DND-41 (cell line): ENCODE results near the gene UBASH3B.

ENCODE experiments used
- ATAC-seq: fragments of 200-7000 bp; cut with Tn5 transposase; 3 replicates; pipeline ENCODE4 v1.9.1; 2021; ENCODE audit warnings: low read depth; ENCODE audit not compliant: insufficient read depth
- DNase-seq: peaks from one replicate; pipeline ENCODE4 v3.0.0-alpha.2; 2020
- H2AFZ ChIP-seq: 2 replicates; pipeline ENCODE4 v1.6.0; 2012; ENCODE audit warnings: low read depth, low read length
- H3K27ac ChIP-seq: 2 replicates; pipeline ENCODE4 v1.5.1; 2012; ENCODE audit warnings: low read length, inconsistent platforms
- H3K27me3 ChIP-seq: fragments of 200-600 bp; sonication (generic); 2 replicates; pipeline ENCODE4 v1.6.0; 2012; ENCODE audit warnings: low read length, mild to moderate bottlenecking, inconsistent platforms; ENCODE audit not compliant: insufficient read depth, poor library complexity
- H3K36me3 ChIP-seq: 2 replicates; pipeline ENCODE4 v1.5.1; 2012; ENCODE audit warnings: low read length, inconsistent platforms; ENCODE audit not compliant: insufficient read depth
- H3K4me1 ChIP-seq: 2 replicates; pipeline ENCODE4 v1.5.1; 2012; ENCODE audit warnings: mild to moderate bottlenecking, low read length; ENCODE audit not compliant: insufficient read depth
- H3K4me2 ChIP-seq: 2 replicates; pipeline ENCODE4 v1.6.0; 2012; ENCODE audit warnings: mild to moderate bottlenecking, moderate library complexity, low read length, inconsistent platforms; ENCODE audit not compliant: insufficient read depth
- H3K4me3 ChIP-seq, 2 experiments: fragments of 200-600 bp in 1 of 2; shearing (Covaris generic) in 1 of 2; 2 replicates each; pipeline ENCODE4 v1.5.1; 2012 to 2016; ENCODE audit warnings: inconsistent platforms in 2 of 2, low read length in 2 of 2, mild to moderate bottlenecking in 2 of 2, low read depth in 1 of 2, moderate library complexity in 1 of 2
- H3K79me2 ChIP-seq: 2 replicates; pipeline ENCODE4 v1.6.0; 2012; ENCODE audit warnings: low read length, inconsistent platforms; ENCODE audit not compliant: insufficient read depth
- H3K9ac ChIP-seq: 2 replicates; pipeline ENCODE4 v1.6.0; 2012; ENCODE audit warnings: low read depth, mild to moderate bottlenecking, inconsistent platforms, low read length, moderate library complexity
- H3K9me3 ChIP-seq: 2 replicates; pipeline ENCODE4 v1.5.1; 2012; ENCODE audit warnings: low read length, moderate library complexity, mild to moderate bottlenecking, inconsistent platforms; ENCODE audit not compliant: insufficient read depth, severe bottlenecking
- H4K20me1 ChIP-seq: 2 replicates; pipeline ENCODE4 v1.6.0; 2012; ENCODE audit warnings: low read length; ENCODE audit not compliant: insufficient read depth
- EZH2 ChIP-seq: IDR thresholded peaks from 3 replicates; pipeline ENCODE4 v1.6.1; 2012; ENCODE audit warnings: borderline replicate concordance, low read depth, mild to moderate bottlenecking, moderate library complexity, low read length, inconsistent platforms; ENCODE audit not compliant: severe bottlenecking
- TF ChIP-seq, protein P1 (sequence below): IDR thresholded peaks from 2 replicates; pipeline ENCODE4 v1.5.1; 2012; ENCODE audit warnings: borderline replicate concordance, low read length, moderate library complexity, mild to moderate bottlenecking; ENCODE audit not compliant: poor library complexity, severe bottlenecking; ENCODE audit errors: extremely low read depth

UBASH3B gene

DNA sequence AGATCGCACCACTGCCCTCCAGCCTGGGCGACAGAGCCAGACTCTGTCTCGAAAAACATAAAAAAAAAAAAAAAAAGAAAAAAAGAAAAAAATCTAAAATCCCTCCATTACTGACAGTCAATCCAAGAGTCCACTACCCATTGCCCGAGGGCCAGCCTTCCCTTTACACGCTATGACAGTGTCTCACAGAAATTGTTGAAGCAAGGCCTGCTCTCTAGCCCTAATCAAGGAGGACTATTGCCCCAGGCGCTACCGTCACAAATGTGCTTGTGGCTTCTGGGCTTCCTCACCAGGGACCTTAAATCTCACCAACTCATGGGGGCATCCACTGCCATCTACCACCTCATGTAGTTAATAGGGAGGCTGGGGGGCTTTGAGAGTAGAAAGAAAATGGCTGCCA, 49.9 kb downstream of the UBASH3B start:
- peaks cover 88% of the 10 kb centered on the region for H3K79me2 ChIP-seq
- H3K27ac ChIP-seq, result peak overlapping the region; percentile 56; the same call in 1 of the 2 replicates
- H3K9ac ChIP-seq, result no peak overlapping the region
- no peaks in the 10 kb centered on the region for H4K20me1 ChIP-seq
- H3K4me2 ChIP-seq, result no peak overlapping the region
- ATAC-seq (0 out of 3 replicates have a peak, but pooled peaks have one; percentile 40), DNase-seq (no peak)
- H3K4me1 ChIP-seq, result peaks cover 10% of the 10 kb centered on the region; the same call in 1 of the 2 replicates
- H3K4me3 ChIP-seq, result no peak overlapping the region
- no peaks in the 10 kb centered on the region for H3K27me3 ChIP-seq
- peaks cover 17% of the 10 kb centered on the region for H3K36me3 ChIP-seq
- TF ChIP-seq, protein P1, sequence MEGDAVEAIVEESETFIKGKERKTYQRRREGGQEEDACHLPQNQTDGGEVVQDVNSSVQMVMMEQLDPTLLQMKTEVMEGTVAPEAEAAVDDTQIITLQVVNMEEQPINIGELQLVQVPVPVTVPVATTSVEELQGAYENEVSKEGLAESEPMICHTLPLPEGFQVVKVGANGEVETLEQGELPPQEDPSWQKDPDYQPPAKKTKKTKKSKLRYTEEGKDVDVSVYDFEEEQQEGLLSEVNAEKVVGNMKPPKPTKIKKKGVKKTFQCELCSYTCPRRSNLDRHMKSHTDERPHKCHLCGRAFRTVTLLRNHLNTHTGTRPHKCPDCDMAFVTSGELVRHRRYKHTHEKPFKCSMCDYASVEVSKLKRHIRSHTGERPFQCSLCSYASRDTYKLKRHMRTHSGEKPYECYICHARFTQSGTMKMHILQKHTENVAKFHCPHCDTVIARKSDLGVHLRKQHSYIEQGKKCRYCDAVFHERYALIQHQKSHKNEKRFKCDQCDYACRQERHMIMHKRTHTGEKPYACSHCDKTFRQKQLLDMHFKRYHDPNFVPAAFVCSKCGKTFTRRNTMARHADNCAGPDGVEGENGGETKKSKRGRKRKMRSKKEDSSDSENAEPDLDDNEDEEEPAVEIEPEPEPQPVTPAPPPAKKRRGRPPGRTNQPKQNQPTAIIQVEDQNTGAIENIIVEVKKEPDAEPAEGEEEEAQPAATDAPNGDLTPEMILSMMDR, result no peak
- TF ChIP-seq EZH2, result no peak
- H3K9me3 ChIP-seq, result no peaks in the 10 kb centered on the region
- no peak overlapping the region for H2AFZ ChIP-seq

DNA sequence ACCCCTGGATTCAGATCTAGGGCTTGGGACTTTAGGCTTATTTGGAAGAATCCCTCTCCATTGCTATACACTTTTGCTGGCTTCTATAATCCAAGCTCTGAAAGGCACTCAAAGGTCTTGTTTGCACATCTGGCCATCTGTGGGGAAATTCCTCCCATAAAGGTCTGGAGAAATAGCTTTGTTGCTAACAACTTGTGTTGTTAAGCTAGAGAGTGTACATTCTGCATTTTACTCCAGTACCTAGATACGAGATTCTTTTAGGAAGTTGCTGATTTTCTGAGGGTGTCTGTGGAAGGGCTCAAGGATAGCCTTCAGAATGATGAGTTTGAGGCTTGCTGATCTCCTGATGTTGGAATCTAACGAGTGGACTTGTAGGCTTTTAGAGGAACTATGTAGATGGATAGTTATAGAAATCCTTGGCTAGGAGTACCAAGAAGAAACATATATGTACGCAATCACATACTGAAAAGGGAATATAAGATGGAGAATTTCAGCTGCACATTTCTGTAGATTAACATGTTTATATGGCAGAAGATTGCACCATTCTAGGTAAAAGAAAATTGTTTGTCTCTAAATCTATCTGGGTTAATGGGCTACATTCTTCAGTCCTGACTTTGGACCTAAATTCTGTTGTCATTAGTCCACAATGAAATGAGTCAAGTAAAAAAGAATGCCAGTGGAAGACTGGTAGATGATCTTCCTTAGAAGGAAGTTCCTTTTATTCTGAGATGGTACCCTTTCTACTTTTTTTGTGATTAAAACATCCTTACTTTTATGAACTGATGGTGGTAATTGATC, 51.0 kb downstream of the UBASH3B start:
- Histone ChIP-seq H3K4me1 (peaks cover 19% of the 10 kb centered on the region), H3K36me3 (peaks cover 20% of the 10 kb centered on the region), H3K27ac (peak overlapping the region; percentile 30), H4K20me1 (no peaks in the 10 kb centered on the region), H2AFZ (no peak overlapping the region), H3K79me2 (peaks cover 89% of the 10 kb centered on the region), H3K4me3 (no peak overlapping the region), H3K27me3 (no peaks in the 10 kb centered on the region), H3K4me2 (no peak overlapping the region), H3K9me3 (no peaks in the 10 kb centered on the region), H3K9ac (no peak overlapping the region)
- DNase-seq, result no peak
- no peak for ATAC-seq
- TF ChIP-seq, protein P1, result no peak
- no peak for TF ChIP-seq EZH2

DNA sequence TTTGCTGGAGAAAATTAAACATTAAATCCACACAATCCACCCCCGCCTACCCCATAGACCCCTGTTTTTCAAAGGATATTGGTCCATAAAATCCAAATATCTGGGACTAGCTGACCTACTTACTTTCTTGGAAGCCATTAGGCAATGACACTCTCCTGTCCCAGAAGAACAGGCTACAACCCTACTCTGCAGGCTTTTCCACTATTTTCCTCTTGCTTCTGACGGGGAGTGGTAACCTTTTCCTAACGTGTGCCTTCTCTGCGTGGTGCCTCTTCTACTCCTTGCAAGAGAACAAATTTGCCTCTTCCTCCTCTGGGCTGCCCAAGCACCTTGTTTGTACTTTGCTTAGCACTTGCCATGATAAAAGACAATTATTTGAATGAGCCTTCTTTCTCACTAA, 51.6 kb downstream of the UBASH3B start:
- Histone ChIP-seq H3K79me2 (peaks cover 89% of the 10 kb centered on the region), H3K4me1 (peaks cover 22% of the 10 kb centered on the region), H3K9ac (no peak overlapping the region), H3K36me3 (peaks cover 19% of the 10 kb centered on the region), H2AFZ (no peak overlapping the region), H3K4me2 (no peak overlapping the region), H3K9me3 (no peaks in the 10 kb centered on the region), H3K27me3 (no peaks in the 10 kb centered on the region), H3K27ac (peak overlapping the region; percentile 57), H3K4me3 (no peak overlapping the region), H4K20me1 (no peaks in the 10 kb centered on the region)
- ATAC-seq (no peak), DNase-seq (no peak)
- TF ChIP-seq, protein P1, result no peak
- TF ChIP-seq EZH2, result no peak

DNA sequence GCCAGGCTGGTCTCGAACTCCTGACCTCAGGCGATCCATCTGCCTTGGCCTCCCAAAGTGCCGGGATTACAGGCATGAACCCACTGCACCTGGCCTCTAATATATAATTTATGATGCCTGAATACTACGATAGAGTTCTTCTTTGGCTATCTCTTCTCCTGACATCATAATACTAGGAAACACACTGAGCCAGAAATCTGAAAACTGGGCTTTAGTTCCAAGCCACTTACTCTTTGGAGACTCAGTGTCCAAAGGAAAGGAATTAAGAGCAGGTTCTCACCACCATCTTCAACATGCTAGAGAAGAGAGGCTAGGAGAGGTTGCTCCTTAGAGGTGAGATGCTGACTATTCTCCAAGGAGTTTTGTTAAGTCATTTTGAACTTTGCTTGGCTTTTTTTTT, 52.4 kb downstream of the UBASH3B start:
- Histone ChIP-seq H3K4me3 (no peak overlapping the region), H2AFZ (no peak overlapping the region), H3K79me2 (peaks cover 87% of the 10 kb centered on the region), H3K36me3 (peaks cover 24% of the 10 kb centered on the region), H3K9ac (no peak overlapping the region), H3K27ac (peak overlapping the region; percentile 63), H4K20me1 (no peaks in the 10 kb centered on the region), H3K9me3 (no peaks in the 10 kb centered on the region), H3K4me2 (no peak overlapping the region), H3K4me1 (peaks cover 28% of the 10 kb centered on the region), H3K27me3 (no peaks in the 10 kb centered on the region)
- no peak for DNase-seq
- no peak for ATAC-seq
- TF ChIP-seq, protein P1, result no peak
- no peak for TF ChIP-seq EZH2
